GM10847 (cell line): Measurements from ENCODE around the gene UBE2I.

Source experiments
- POLR2A ChIP-seq: IDR thresholded peaks from 2 replicates; pipeline ENCODE4 v1.6.1; 2011; ENCODE audit not compliant: insufficient read length; ENCODE audit errors: extremely low read depth

Gene UBE2I

GRCh38 chr16:1338855-1339675 is 29.6 kb downstream of the UBE2I start:
- no peak for TF ChIP-seq POLR2A

- TF ChIP-seq POLR2A = no peak
Observed at GRCh38 chr16:1340730-1341494, 31.5 kb downstream of the UBE2I start.

- TF ChIP-seq POLR2A = no peak
Observed at GRCh38 chr16:1341495-1342420, 32.3 kb downstream of the UBE2I start.

- TF ChIP-seq POLR2A = no peak
Observed at GRCh38 chr16:1342526-1343427, 33.3 kb downstream of the UBE2I start.

GRCh38 chr16:1343428-1344242 is 34.2 kb downstream of the UBE2I start:
- TF ChIP-seq POLR2A = no peak

- TF ChIP-seq POLR2A = no peak
Observed at GRCh38 chr16:1344499-1344898, 35.1 kb downstream of the UBE2I start.

GRCh38 chr16:1345087-1345486 is 35.7 kb downstream of the UBE2I start:
- no peak for TF ChIP-seq POLR2A

GRCh38 chr16:1345651-1346421 is 36.4 kb downstream of the UBE2I start:
- no peak for TF ChIP-seq POLR2A

GRCh38 chr16:1346422-1347285 is 37.2 kb downstream of the UBE2I start:
- no peak for TF ChIP-seq POLR2A

GRCh38 chr16:1347286-1347855 is 37.9 kb downstream of the UBE2I start:
- no peak for TF ChIP-seq POLR2A

- TF ChIP-seq POLR2A = no peak
Observed at GRCh38 chr16:1347962-1348361, 38.5 kb downstream of the UBE2I start.
